ENCODE data around the gene SLC39A1. TPM values are rescaled to one million over a fixed set of nuclear protein-coding genes. Genes with fewer than 3 reads are reported as not detected.
A peak's percentile ranks its signal among the peaks of the same experiment; 100 is the strongest.

The SLC39A1 gene
- total and polyA plus RNA-seq, 9 of the 15 experiments (the other 6 are each of a cell fraction or from before 2014, with no cell fraction given), result 9.9 to 81.1 (median 62.7) TPM

DNA sequence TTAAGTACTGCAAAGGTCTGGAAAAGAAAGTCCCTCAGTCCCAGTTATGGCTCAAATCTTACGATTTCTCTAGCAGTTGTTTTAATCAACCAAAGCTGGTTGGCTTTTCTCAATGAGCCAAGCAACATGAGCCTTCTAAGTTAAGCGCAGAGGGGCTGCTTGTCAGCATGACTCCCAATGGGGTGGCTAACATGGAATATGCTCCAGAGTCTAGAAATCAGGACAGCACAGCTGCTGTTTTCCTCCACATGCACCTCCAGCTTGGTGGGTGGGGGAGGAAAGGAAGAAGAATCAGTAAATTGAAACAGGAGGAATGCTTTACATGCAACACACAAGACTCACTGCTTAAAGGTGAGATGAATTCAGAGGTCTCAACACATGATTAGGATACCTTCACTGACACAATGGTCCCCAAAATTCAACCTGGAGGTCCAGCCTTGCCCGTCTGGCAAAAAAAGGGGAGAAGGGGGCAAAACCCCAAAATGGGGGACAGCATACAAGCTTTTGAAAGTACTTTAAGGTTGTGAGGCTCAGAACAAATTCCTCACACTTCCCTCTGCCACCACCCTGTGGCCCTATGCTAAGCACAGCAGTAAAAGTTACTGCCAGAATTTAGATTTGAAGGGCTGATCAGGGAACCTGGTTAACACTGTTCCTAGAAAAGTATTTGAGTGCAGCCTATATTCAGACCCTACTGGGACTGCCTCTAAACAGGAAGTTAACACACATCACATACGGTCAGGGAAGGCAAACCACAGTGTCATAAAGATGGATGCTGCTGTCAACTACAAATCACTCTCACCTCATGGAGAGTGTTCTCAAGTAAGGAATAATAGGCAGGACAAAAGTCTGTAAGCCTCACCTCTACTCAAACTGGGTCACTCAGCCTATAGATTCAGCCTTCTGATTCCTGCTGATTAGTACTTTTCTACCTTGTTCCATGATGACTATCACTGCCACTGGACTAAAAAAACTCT is 43.2 kb downstream of the SLC39A1 start (continued):
- TF ChIP-seq U2AF1 (optimal IDR thresholded peaks at IDR 0.05; ENCODE audit: low read depth, low read length) (no peak), ZNF253 (CRISPR knock-in tag; conservative IDR thresholded peaks at IDR 0.05) (no peak), CREM (IDR thresholded peaks at IDR 0.05; ENCODE audit: low read depth) (peak; percentile 51; the same call in 1 of the 2 replicates), FOXJ2 (tag; IDR thresholded peaks at IDR 0.05) (no peak), STAT5B (CRISPR knock-in tag; IDR thresholded peaks at IDR 0.05) (no peak), ZC3H4 (CRISPR knock-in tag; IDR thresholded peaks at IDR 0.05; ENCODE audit: borderline replicate concordance) (no peak), KLF16 (IDR thresholded peaks at IDR 0.05) (no peak), ZBTB7A (IDR thresholded peaks at IDR 0.05; ENCODE audit: borderline replicate concordance, control insufficient read depth, low read depth, low read length) (no peak), NFATC3 (IDR thresholded peaks at IDR 0.05) (no peak), CBX5 (IDR thresholded peaks at IDR 0.05; ENCODE audit: borderline replicate concordance, low read depth) (no peak; the same call in 1 of the 2 replicates), SP2 (IDR thresholded peaks at IDR 0.05; ENCODE audit: extremely low read depth, low read depth, low read length, poor library complexity, severe bottlenecking) (no peak), ELF1 (tag; IDR thresholded peaks at IDR 0.05) (no peak), HDGF (IDR thresholded peaks at IDR 0.05) (no peak), RBM14 (IDR thresholded peaks at IDR 0.05; ENCODE audit: borderline replicate concordance, insufficient read depth, low read depth, low read length) (no peak), CBX8 (IDR thresholded peaks at IDR 0.05; ENCODE audit: borderline replicate concordance, extremely low read depth, low read depth, low read length, poor library complexity, severe bottlenecking) (no peak)
- TF ChIP-seq, protein P1, sequence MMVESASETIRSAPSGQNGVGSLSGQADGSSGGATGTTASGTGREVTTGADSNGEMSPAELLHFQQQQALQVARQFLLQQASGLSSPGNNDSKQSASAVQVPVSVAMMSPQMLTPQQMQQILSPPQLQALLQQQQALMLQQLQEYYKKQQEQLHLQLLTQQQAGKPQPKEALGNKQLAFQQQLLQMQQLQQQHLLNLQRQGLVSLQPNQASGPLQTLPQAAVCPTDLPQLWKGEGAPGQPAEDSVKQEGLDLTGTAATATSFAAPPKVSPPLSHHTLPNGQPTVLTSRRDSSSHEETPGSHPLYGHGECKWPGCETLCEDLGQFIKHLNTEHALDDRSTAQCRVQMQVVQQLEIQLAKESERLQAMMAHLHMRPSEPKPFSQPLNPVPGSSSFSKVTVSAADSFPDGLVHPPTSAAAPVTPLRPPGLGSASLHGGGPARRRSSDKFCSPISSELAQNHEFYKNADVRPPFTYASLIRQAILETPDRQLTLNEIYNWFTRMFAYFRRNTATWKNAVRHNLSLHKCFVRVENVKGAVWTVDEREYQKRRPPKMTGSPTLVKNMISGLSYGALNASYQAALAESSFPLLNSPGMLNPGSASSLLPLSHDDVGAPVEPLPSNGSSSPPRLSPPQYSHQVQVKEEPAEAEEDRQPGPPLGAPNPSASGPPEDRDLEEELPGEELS (CRISPR knock-in tag; IDR thresholded peaks at IDR 0.05; ENCODE audit: borderline replicate concordance), result no peak
- TF ChIP-seq, protein P2, sequence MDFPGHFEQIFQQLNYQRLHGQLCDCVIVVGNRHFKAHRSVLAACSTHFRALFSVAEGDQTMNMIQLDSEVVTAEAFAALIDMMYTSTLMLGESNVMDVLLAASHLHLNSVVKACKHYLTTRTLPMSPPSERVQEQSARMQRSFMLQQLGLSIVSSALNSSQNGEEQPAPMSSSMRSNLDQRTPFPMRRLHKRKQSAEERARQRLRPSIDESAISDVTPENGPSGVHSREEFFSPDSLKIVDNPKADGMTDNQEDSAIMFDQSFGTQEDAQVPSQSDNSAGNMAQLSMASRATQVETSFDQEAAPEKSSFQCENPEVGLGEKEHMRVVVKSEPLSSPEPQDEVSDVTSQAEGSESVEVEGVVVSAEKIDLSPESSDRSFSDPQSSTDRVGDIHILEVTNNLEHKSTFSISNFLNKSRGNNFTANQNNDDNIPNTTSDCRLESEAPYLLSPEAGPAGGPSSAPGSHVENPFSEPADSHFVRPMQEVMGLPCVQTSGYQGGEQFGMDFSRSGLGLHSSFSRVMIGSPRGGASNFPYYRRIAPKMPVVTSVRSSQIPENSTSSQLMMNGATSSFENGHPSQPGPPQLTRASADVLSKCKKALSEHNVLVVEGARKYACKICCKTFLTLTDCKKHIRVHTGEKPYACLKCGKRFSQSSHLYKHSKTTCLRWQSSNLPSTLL (IDR thresholded peaks at IDR 0.05), result no peak
- TF ChIP-seq, protein P3, sequence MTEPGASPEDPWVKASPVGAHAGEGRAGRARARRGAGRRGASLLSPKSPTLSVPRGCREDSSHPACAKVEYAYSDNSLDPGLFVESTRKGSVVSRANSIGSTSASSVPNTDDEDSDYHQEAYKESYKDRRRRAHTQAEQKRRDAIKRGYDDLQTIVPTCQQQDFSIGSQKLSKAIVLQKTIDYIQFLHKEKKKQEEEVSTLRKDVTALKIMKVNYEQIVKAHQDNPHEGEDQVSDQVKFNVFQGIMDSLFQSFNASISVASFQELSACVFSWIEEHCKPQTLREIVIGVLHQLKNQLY (CRISPR knock-in tag; conservative IDR thresholded peaks at IDR 0.05), result no peak
- TF ChIP-seq, protein P4, sequence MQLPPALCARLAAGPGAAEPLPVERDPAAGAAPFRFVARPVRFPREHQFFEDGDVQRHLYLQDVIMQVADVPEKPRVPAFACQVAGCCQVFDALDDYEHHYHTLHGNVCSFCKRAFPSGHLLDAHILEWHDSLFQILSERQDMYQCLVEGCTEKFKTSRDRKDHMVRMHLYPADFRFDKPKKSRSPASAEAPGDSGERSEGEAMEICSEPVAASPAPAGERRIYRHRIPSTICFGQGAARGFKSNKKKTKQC (CRISPR knock-in tag; IDR thresholded peaks at IDR 0.05), result no peak
